Activated naive CD8-positive, alpha-beta T cell treated with anti-CD3 and anti-CD28 coated beads, Interleukin-2, amount 50 U/mL, for 24 hours (primary cell): Measurements from ENCODE around the gene FANCE.

ENCODE experiments used
- ATAC-seq: fragments of 150-1000 bp; cut with Tn5 transposase; one replicate; pipeline ENCODE4 v1.10.0; 2021
- DNase-seq: peaks from one replicate; pipeline ENCODE4 v3.0.0; 2021
- H3K27ac Mint-ChIP-seq: one replicate; pipeline ENCODE4 v1.8.0; 2021; ENCODE audit warnings: mild to moderate bottlenecking, mixed read lengths
- H3K27me3 Mint-ChIP-seq: one replicate; pipeline ENCODE4 v1.8.0; 2021; ENCODE audit warnings: mixed read lengths
- H3K36me3 Mint-ChIP-seq: one replicate; pipeline ENCODE4 v1.8.0; 2021; ENCODE audit warnings: low read depth, mixed read lengths
- H3K4me1 Mint-ChIP-seq: one replicate; pipeline ENCODE4 v1.8.0; 2021; ENCODE audit warnings: mixed read lengths
- H3K4me3 Mint-ChIP-seq: one replicate; pipeline ENCODE4 v1.8.0; 2021; ENCODE audit warnings: mild to moderate bottlenecking, moderate library complexity, mixed read lengths
- H3K9me3 Mint-ChIP-seq: one replicate; pipeline ENCODE4 v1.8.0; 2021; ENCODE audit warnings: mixed read lengths

The FANCE gene

DNA sequence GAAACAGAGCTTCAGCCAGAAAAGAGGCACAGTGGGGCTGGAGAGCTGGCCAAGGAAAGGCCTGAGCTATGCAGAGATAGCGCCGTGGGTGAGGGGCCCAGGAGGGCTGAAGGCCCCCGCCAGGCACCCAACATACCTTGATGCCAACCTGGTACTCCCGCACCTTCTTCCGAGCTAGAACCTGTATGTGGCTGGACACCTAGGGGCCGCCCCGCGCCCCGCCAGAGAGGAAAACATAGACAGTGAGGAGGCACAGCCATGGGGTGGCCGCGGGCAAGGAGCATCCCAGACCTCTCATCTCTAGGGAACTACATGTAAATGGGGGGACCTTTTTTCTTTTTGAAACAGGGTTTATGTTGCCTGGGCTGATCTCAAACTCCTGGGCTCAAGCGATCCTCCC, 28.0 kb downstream of the FANCE start:
- ATAC-seq (no peak), DNase-seq (no peak)
- Mint-ChIP-seq H3K36me3 (no peaks in the 10 kb centered on the region), H3K9me3 (no peaks in the 10 kb centered on the region), H3K4me3 (no peak overlapping the region), H3K27me3 (no peaks in the 10 kb centered on the region), H3K27ac (no peak overlapping the region), H3K4me1 (peaks cover 1% of the 10 kb centered on the region)

DNA sequence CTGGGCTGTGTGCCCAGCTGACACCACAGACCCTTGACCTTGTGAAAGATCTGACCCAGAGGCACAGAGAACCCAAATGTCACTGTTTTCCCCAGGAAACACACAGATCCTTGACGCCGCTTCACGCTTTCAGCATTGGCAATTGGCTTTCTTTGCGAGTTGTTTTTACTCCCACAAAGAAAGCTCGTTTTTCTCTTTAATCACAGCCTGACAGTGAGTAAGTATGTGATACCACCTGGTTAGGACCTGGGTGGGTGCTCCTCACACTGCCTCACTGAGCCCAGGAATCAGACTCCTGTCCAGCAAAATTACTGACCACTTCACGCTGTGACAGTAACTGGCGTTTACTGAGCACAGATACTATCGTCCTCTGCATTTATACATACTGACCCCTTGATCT, 29.1 kb downstream of the FANCE start:
- no peaks in the 10 kb centered on the region for H3K27me3 Mint-ChIP-seq
- H3K27ac Mint-ChIP-seq: no peak overlapping the region
- ATAC-seq: no peak

DNA sequence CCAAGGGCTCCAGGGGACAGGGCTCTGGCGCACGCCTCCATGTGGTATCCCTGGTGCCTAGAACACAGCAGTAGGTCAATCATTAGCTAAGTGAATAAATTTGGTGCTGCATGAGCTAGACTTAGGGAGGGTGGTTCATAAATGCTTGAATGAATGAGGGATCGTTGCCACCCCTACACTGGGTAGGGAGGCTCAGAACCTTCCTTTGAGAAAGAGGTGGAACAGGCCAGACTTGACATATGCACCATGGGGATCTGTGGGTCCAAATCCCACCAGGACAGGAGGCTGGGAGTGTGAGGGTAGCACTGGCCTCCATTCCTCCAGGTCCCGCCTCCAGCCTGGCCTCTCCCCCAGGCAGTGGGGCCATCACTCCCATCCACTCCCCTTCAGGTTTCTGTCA, 30.9 kb downstream of the FANCE start:
- no peaks in the 10 kb centered on the region for H3K4me1 Mint-ChIP-seq
- ATAC-seq: no peak
- no peaks in the 10 kb centered on the region for H3K27me3 Mint-ChIP-seq
- H3K4me3 Mint-ChIP-seq: no peak overlapping the region
- H3K36me3 Mint-ChIP-seq: no peaks in the 10 kb centered on the region
- no peaks in the 10 kb centered on the region for H3K9me3 Mint-ChIP-seq
- H3K27ac Mint-ChIP-seq: no peak overlapping the region
- no peak for DNase-seq

More for the DNA sequence above, 29.1 kb downstream of the FANCE start:
- H3K9me3 Mint-ChIP-seq: no peaks in the 10 kb centered on the region
- no peaks in the 10 kb centered on the region for H3K36me3 Mint-ChIP-seq
- peaks cover 1% of the 10 kb centered on the region for H3K4me1 Mint-ChIP-seq
- DNase-seq: no peak
- H3K4me3 Mint-ChIP-seq: no peak overlapping the region

DNA sequence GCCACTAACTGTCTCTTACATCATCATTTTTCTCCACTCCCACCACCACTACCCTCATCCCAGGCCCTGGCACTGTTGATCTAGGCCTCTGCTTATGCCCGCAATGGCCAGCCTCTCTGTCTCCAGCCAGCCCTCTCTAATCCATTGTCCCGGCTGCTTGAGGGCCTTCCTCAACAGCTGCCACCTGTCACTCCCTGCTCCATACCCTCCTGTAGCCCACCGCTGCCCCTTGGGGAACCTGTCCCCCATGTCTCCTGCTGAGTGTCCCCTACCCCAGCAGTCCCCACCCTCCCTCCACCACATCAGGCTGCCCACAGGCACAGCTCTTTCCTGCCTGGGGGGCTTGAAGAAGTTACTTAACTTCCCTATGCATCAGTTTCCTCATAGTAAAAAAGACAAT, 31.4 kb downstream of the FANCE start:
- Mint-ChIP-seq H3K27ac (no peak overlapping the region), H3K36me3 (no peaks in the 10 kb centered on the region), H3K4me1 (no peaks in the 10 kb centered on the region), H3K4me3 (no peak overlapping the region), H3K27me3 (no peaks in the 10 kb centered on the region), H3K9me3 (no peaks in the 10 kb centered on the region)
- ATAC-seq: no peak
- no peak for DNase-seq

DNA sequence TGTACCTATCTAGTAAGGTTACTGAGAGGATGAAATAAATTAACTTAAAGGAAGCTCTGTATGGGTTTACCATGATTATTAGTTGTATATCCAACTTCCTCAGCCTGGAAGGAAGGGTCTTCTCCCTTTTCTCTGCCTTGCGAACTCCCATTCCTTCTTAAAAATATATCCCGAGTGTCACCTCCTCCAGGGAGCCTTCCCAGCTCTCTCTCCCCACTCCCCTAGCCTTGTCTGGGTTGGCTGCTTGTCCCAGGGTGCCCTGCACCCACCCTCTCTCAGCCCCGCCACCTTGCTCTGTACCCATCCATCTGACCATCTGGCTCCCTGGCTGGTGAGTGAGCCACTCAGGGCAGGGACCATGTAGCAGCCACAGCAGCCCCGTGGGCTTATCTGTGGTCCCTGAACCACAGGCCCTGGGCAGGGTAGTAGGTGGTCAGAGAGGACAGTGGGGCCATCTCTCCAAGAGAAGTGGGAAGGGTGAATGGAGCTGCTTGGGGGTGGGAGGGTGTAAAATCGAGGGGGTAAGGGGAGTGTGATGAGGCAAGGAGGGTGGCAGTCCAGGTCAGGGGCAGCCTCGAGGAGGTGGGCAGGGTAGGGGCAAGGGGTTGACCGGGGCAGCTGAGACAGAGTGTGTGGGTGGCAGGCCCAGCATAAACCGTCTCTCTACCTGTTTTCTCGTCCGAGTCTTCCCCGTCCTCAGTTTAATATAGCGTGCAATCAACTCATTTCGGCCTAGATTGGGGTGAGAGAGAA, 31.9 kb downstream of the FANCE start:
- H3K4me1 Mint-ChIP-seq: no peaks in the 10 kb centered on the region
- no peak overlapping the region for H3K4me3 Mint-ChIP-seq
- no peaks in the 10 kb centered on the region for H3K27me3 Mint-ChIP-seq
- ATAC-seq (no peak), DNase-seq (no peak)
- no peaks in the 10 kb centered on the region for H3K36me3 Mint-ChIP-seq
- H3K9me3 Mint-ChIP-seq: no peaks in the 10 kb centered on the region
- H3K27ac Mint-ChIP-seq: no peak overlapping the region

DNA sequence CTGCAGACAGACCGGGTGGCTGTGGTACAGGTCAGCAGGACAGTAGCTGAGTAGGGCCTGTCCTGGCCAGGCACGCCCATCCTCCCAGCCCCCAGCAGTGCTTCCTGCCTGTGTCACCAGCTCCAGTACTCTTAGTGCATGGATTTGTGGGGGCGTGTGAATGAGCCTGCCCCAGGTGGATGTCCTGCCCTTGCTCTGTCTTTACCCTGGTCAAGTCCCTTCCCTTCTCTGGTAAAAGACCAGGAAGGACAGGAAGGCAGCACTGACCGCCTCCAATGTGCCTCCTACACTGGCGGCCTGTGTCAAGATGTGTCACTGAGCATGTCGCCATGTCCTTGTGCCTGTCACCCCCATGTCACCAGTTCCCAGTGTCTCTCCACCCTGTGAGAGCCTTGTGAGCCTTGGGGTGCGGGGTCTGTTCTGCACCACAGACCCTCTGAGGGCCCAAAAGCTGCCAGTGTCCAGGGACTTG, 32.8 kb downstream of the FANCE start:
- H3K27ac Mint-ChIP-seq: no peak overlapping the region

DNA sequence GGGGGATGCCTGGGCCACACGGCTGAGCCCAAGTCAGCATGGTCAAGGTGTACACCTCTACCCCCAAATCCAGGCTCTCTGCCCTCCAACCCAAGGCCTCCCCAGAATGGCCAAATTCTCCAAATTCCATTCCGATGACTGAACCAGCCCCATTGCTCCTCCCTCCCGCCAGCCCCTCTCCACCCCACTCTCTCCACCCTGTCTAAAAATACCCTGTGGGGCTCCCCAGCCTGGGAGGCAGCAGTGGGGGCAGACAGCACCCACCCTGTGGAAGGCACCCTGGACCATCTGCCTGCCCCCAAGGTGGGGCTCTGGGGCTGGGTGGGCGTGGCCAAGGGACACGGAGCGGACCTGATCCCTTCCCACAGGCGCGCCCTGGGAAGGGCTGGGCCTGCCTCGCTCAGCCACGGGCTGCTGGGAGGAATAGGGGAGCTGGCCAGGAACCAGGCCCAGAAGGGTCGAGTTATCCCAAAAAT, 33.3 kb downstream of the FANCE start:
- ATAC-seq (no peak), DNase-seq (no peak)
- Mint-ChIP-seq H3K27me3 (peaks cover 2% of the 10 kb centered on the region), H3K4me3 (no peak overlapping the region), H3K27ac (no peak overlapping the region), H3K4me1 (no peaks in the 10 kb centered on the region), H3K9me3 (no peaks in the 10 kb centered on the region), H3K36me3 (no peaks in the 10 kb centered on the region)

More for the DNA sequence above, 32.8 kb downstream of the FANCE start:
- H3K4me1 Mint-ChIP-seq: no peaks in the 10 kb centered on the region
- no peak for DNase-seq
- H3K4me3 Mint-ChIP-seq: no peak overlapping the region
- H3K27me3 Mint-ChIP-seq: no peaks in the 10 kb centered on the region
- no peak for ATAC-seq
- no peaks in the 10 kb centered on the region for H3K36me3 Mint-ChIP-seq
- H3K9me3 Mint-ChIP-seq: no peaks in the 10 kb centered on the region

DNA sequence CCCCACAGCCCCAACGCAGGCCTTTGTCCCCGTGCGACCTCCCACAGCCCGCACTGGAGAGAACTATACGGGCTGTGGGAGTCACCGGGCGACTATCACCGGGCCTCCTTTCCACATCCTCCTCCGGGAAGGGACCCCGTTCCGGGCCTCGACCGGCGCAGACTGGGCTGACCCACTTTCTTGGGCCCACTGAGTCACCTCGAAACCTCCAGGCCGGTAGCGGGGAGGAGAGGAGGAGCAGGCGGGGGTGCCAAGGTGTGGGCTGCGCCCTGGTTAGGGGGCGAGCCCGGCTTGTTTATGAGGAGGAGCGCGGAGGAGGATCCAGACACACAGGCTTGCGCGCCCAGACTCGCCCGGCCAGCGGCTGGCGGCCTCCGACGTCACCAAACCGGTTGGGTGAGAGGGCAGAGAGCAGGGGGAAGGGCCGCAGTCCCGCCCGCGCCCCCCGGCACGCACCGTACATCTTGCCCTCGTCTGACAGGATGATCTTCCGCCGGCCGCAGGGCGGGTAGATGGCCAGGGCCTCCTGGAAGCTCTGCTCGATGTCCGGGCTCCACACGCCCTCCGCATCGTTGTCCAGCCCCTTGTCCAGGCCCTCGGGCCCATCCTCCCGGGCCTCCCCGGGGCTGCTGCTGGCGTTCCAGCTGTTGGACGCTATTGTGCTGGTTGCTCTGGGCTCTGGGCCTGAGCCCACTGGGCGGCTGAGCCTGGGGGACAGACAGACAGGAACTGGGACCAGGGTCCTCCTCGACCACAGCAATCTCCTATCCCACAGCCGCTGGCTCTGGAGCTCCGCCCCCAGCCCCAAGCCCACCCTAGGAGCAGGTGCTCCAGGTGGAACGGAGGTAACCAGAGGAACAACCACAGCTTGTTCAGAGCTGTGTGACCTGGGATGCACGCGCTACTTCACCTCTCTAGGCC, 34.1 kb downstream of the FANCE start:
- Mint-ChIP-seq H3K4me1 (no peaks in the 10 kb centered on the region), H3K27me3 (peaks cover 2% of the 10 kb centered on the region), H3K4me3 (no peak overlapping the region), H3K9me3 (no peaks in the 10 kb centered on the region), H3K36me3 (no peaks in the 10 kb centered on the region), H3K27ac (no peak overlapping the region)
- DNase-seq (no peak), ATAC-seq (no peak)

DNA sequence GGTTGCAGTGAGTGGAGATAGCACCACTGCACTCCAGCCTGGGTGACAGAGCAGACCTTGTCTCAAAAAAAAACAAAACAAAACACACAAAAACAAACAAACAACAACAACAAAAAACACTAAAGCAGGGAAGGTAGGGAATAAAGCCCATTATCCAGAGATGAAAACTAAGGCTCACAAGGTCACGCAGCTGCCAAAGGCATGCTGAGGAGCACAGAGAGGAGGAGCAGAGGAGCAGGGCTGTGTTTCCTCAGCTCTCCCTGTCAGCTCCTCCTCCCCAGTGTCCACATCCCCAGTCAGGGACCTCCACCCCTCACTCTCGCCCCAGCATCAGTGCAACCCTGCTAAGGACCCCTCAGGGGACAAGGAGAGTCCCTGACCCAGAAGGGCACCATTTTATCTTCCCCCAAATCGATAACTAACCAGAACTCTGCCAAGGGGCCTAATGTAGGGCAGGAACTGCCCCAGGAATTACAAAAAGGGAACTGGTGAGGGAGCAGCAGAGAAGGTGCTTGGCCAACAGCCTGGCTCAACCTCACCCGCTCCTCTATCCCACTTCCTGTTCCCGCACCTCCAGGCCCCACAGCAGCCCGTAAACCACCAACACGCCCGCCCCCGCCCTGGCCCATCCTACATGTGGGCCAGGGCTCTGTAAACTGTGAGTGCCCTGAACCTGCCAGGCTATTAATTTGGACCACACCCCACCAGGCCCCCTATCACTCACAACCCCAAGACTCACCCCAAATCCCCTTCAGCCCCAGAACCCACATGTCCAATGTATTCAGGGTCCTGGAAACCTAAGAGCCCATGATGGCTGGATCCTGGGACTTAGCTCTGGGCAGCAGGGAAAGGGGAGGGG, 35.7 kb downstream of the FANCE start:
- peaks cover 2% of the 10 kb centered on the region for H3K27me3 Mint-ChIP-seq
- H3K36me3 Mint-ChIP-seq: no peaks in the 10 kb centered on the region
- ATAC-seq: no peak
- no peak for DNase-seq
- H3K4me1 Mint-ChIP-seq: no peaks in the 10 kb centered on the region
- H3K27ac Mint-ChIP-seq: no peak overlapping the region
- H3K4me3 Mint-ChIP-seq: no peak overlapping the region
- no peaks in the 10 kb centered on the region for H3K9me3 Mint-ChIP-seq

DNA sequence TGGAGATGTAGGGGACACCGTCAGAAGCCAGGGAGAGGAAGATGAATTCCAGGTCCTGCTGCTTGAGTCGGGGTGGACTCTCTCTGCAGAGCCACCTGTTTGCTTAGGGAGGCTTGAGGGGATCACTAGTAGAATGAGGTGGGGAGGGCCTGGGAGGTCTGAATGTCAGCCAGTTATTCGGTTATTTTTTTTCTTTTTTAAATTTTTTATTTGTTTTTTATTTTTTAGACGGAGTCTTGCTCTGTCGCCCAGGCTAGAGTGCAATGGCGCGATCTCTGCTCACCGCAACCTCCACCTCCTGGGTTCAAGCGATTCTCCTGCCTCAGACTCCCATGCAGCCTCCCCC, 36.4 kb downstream of the FANCE start:
- Mint-ChIP-seq H3K9me3 (no peaks in the 10 kb centered on the region), H3K27ac (no peak overlapping the region), H3K4me1 (no peaks in the 10 kb centered on the region), H3K4me3 (no peak overlapping the region), H3K36me3 (no peaks in the 10 kb centered on the region), H3K27me3 (peaks cover 2% of the 10 kb centered on the region)
- ATAC-seq (no peak), DNase-seq (no peak)

DNA sequence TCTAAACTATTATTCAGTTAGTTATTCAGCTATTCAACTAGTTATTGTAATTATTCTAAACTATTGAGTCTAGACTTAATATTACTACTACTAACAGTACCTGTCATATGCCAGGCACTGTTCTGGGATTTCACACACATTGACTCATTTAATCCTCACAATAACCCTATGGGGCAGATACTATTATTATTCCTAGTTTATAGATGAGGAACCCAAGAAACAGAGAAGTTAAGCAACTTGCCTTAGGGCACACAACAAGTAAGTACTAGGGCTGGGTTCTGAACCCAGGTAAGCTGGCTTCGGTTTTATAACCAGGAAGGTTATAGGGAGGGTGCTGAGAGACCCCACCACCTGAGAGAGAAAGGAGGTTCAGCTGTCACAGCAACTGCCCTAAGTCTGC, 36.9 kb downstream of the FANCE start:
- no peaks in the 10 kb centered on the region for H3K9me3 Mint-ChIP-seq
- peaks cover 4% of the 10 kb centered on the region for H3K4me1 Mint-ChIP-seq
- H3K36me3 Mint-ChIP-seq: no peaks in the 10 kb centered on the region
- DNase-seq: no peak
- H3K27ac Mint-ChIP-seq: no peak overlapping the region
- no peak for ATAC-seq
- no peak overlapping the region for H3K4me3 Mint-ChIP-seq
- H3K27me3 Mint-ChIP-seq: peaks cover 2% of the 10 kb centered on the region

DNA sequence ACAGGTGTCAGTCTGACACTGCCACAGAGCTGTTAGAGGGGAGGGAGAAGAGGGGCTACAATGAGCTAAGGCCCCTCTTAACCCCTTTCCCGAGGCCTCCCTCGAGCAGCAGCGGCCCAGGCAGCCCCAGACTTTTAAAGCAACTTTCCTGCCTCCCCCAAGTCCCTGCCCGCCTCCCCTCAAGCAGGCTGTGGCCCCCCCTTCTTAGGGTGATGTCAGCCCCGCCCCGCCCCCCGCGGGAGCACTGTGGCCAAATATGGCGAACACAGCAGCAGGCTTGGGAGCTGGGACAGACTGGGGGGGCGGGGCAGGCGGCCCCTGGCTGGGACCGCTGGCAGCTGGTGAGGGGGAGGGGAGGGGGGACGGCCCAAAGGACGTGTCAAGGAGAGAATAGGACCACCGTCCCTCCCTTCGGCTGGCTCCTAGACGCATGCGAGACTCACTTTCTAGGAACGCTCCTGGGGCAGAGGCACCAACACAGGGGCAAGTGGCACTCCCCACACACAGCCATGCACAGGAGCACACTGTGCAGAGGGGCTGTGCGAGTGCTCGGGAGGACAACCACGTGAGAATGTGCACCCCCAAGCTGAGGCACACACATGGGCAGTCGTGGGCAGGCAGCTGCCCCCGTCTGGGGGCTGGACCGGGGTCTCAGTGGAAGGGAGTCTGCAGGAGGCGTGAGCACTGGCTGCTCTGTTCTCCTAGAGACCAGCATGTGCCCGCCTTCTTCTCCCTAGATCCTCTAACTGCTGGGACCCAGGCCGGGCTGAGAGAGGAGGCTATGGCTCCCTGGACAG, 38.1 kb downstream of the FANCE start:
- Mint-ChIP-seq H3K27ac (no peak overlapping the region), H3K9me3 (no peaks in the 10 kb centered on the region), H3K36me3 (no peaks in the 10 kb centered on the region), H3K4me1 (peaks cover 5% of the 10 kb centered on the region), H3K4me3 (no peak overlapping the region), H3K27me3 (peaks cover 2% of the 10 kb centered on the region)
- no peak for ATAC-seq
- DNase-seq: no peak

DNA sequence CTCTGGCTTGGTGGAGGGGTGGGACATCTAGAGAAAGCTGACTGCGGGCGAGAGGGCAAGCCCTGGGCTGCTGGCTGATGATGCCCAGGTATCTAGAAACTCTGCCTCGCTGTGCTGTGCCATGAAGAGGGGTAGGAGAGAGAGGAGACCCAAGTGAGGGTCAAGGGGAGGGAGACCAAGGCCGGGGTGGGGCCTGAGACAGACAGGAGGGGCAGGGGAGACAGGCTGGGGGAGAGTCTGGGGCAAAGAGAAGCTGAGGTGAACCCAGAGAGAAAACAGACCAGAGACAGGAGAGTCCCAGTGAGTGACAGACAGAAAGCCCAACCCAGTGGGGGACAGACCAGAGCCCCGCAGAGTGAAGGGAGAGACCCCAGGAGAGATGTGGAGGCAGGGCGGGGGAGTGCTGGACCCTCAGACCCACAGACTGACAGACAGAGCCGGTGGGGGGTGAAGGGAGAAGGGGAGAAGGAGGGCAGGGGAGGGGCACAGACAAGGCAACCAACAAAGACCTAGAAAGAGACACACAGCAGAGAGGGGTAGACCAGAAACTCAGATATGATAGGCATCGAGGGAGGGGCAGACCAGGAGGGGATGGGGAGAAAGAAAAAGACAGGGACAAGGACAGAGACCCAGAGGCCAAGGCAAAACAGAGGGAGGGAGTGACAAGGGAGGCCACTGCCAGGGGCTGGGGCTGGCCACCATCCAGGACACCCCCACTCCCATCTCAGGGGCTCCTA, 38.9 kb downstream of the FANCE start:
- DNase-seq: no peak
- H3K9me3 Mint-ChIP-seq: no peaks in the 10 kb centered on the region
- H3K36me3 Mint-ChIP-seq: no peaks in the 10 kb centered on the region
- no peak for ATAC-seq
- no peak overlapping the region for H3K4me3 Mint-ChIP-seq
- peaks cover 5% of the 10 kb centered on the region for H3K4me1 Mint-ChIP-seq
- H3K27ac Mint-ChIP-seq: no peak overlapping the region
- H3K27me3 Mint-ChIP-seq: peaks cover 2% of the 10 kb centered on the region
